ENCODE results near the gene ZNF862. TPM values are rescaled to one million over a fixed set of nuclear protein-coding genes. Genes with fewer than 3 reads are reported as not detected.

The ZNF862 gene
- total RNA-seq, 1 experiment from 2014 or later, result 1.9 TPM

DNA sequence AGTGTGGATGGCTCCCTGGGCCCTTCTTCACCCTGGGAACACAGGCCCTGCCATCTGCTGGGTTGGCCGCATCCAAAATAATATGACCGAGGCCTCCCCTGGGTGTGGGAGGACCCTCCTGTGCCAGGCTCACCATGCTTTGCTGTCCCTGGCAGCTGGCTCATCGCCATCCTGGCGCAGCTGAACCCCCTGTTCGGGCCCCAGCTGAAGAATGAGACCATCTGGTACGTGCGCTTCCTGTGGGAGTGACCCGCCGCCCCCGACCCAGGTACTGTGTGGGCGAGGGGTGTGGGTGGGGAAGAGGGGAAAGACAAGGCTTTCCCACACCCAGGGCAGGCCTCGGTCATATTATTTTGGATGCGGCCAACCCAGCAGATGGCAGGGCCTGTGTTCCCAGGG is 40.3 kb downstream of the ZNF862 start:
- Histone ChIP-seq H2BK5ac (ENCODE audit: insufficient read length, low read length) (no peak overlapping the region), H3K23me2 (ENCODE audit: insufficient read length, low read depth, low read length, poor library complexity, severe bottlenecking) (peaks cover 3% of the 10 kb centered on the region), H3K27ac (ENCODE audit: insufficient read length, low read depth, low read length) (no peak overlapping the region), H4K5ac (ENCODE audit: insufficient read length, low read depth, low read length) (no peak overlapping the region), H3K56ac (ENCODE audit: insufficient read length, low read depth, low read length) (no peak overlapping the region), H2AK5ac (ENCODE audit: insufficient read length, low read length) (no peak overlapping the region), H2BK20ac (ENCODE audit: low read depth, low read length, poor library complexity, severe bottlenecking) (no peak overlapping the region), H4K8ac (replicated peaks; ENCODE audit: insufficient read length, low read depth, low read length) (no peak overlapping the region), H2BK120ac (ENCODE audit: low read depth, low read length, poor library complexity, severe bottlenecking) (no peak overlapping the region), H3K27me3 (ENCODE audit: insufficient read depth, low read length) (no peaks in the 10 kb centered on the region; the same call in 1 of the 2 replicates), H3K14ac (ENCODE audit: insufficient read depth, low read length) (no peak overlapping the region), H4K91ac (ENCODE audit: insufficient read length, low read depth, low read length) (no peak overlapping the region), H3K4me1 (ENCODE audit: insufficient read depth, low read length) (no peaks in the 10 kb centered on the region; the same call in 1 of the 2 replicates), H2AFZ (ENCODE audit: low read length) (no peak overlapping the region), H3K18ac (ENCODE audit: insufficient read length, low read depth, low read length) (no peak overlapping the region), H2BK15ac (ENCODE audit: low read depth, low read length) (no peak overlapping the region), H2BK12ac (ENCODE audit: insufficient read length, low read depth, low read length) (no peak overlapping the region), H3K23ac (ENCODE audit: insufficient read length, low read depth, low read length) (no peak overlapping the region), H3K4ac (ENCODE audit: low read depth, low read length) (no peak overlapping the region), H3K9ac (ENCODE audit: extremely low read depth, insufficient read length, low read length) (no peak overlapping the region), H3K4me2 (ENCODE audit: insufficient read depth, insufficient read length, low read length) (no peak overlapping the region), H3K79me1 (ENCODE audit: insufficient read depth, low read depth, low read length, poor library complexity, severe bottlenecking) (no peaks in the 10 kb centered on the region), H4K20me1 (ENCODE audit: control insufficient read depth, insufficient read depth, insufficient read length) (no peaks in the 10 kb centered on the region), H3K79me2 (ENCODE audit: insufficient read depth, low read length) (no peaks in the 10 kb centered on the region), H3K9me3 (ENCODE audit: control insufficient read depth, low read depth, low read length) (no peaks in the 10 kb centered on the region), H3T11ph (ENCODE audit: low read length) (no peak overlapping the region)
- no peaks in the 10 kb centered on the region; a peak in 1 of 7 replicates for H3K36me3 Mint-ChIP-seq (ENCODE audit: insufficient read depth in 1 of 3, low read depth in 3 of 3)
- no peak overlapping the region for H3K27ac Mint-ChIP-seq
- H3K4me3 Mint-ChIP-seq, result no peak overlapping the region
- H3K4me1 Mint-ChIP-seq, result peaks cover 11 to 15% of the 10 kb centered on the region in 2 experiments
- H3K27me3 Mint-ChIP-seq (ENCODE audit: low read depth), result peaks cover 25% of the 10 kb centered on the region
- WGBS (ENCODE audit: extremely low coverage, insufficient read length, low lambda C conversion rate), result no CpG with 5 or more reads among the region's 13 CpGs
- TF ChIP-seq, protein P1, sequence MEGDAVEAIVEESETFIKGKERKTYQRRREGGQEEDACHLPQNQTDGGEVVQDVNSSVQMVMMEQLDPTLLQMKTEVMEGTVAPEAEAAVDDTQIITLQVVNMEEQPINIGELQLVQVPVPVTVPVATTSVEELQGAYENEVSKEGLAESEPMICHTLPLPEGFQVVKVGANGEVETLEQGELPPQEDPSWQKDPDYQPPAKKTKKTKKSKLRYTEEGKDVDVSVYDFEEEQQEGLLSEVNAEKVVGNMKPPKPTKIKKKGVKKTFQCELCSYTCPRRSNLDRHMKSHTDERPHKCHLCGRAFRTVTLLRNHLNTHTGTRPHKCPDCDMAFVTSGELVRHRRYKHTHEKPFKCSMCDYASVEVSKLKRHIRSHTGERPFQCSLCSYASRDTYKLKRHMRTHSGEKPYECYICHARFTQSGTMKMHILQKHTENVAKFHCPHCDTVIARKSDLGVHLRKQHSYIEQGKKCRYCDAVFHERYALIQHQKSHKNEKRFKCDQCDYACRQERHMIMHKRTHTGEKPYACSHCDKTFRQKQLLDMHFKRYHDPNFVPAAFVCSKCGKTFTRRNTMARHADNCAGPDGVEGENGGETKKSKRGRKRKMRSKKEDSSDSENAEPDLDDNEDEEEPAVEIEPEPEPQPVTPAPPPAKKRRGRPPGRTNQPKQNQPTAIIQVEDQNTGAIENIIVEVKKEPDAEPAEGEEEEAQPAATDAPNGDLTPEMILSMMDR (conservative IDR thresholded peaks at IDR 0.05), result no peak
- peak; percentile 15 for DNase-seq
- H3K9me3 Mint-ChIP-seq, result no peaks in the 10 kb centered on the region

Data from H9 (cell line).